K562 (cell line): Measurements from ENCODE around the gene GP1BB. TPM values are rescaled to one million over a fixed set of nuclear protein-coding genes. Genes with fewer than 3 reads are reported as not detected.
A peak's percentile ranks its signal among the peaks of the same experiment; 100 is the strongest.

Experiments used
- ARID1B ChIP-seq: fragments of 450-650 bp; IDR thresholded peaks from 2 replicates; pipeline ENCODE4 v1.6.1; 2016; ENCODE audit warnings: antibody characterized with exemption, mild to moderate bottlenecking, inconsistent platforms
- BHLHE40 ChIP-seq: IDR thresholded peaks from 2 replicates; pipeline ENCODE4 v1.6.1; 2011; ENCODE audit warnings: low read length, improper control_type of control experiment
- BMI1 ChIP-seq: fragments of 150-350 bp; IDR thresholded peaks from 2 replicates; pipeline ENCODE4 v1.6.1; 2014; ENCODE audit warnings: low read length
- FOXP1 ChIP-seq: sonication (generic); formaldehyde crosslinking; IDR thresholded peaks from 2 replicates; pipeline ENCODE4 v1.8.0; 2022; ENCODE audit warnings: mild to moderate bottlenecking, missing genetic modification reagents
- MTA1 ChIP-seq: fragments of 450-650 bp; IDR thresholded peaks from 2 replicates; pipeline ENCODE4 v1.6.1; 2017; ENCODE audit warnings: borderline replicate concordance
- MTA2 ChIP-seq: fragments of 450-650 bp; IDR thresholded peaks from 2 replicates; pipeline ENCODE4 v1.6.1; 2016; ENCODE audit warnings: low read depth
- MYNN ChIP-seq, 2 experiments: sonication (generic); formaldehyde crosslinking in 1 of 2; IDR thresholded peaks; 2 replicates each; pipeline versions ENCODE4 v1.5.0 to v1.6.1; 2016 to 2020; ENCODE audit warnings: antibody characterized with exemption in 1 of 2, missing genetic modification reagents in 1 of 2
- NBN ChIP-seq: fragments of 450-650 bp; IDR thresholded peaks from 2 replicates; pipeline ENCODE4 v1.6.1; 2016; ENCODE audit warnings: low read depth, mild to moderate bottlenecking
- NELFE ChIP-seq: IDR thresholded peaks from 2 replicates; pipeline ENCODE4 v1.6.1; 2011; ENCODE audit warnings: mild to moderate bottlenecking; ENCODE audit not compliant: insufficient read depth, insufficient read length
- NFRKB ChIP-seq: fragments of 450-650 bp; IDR thresholded peaks from 2 replicates; pipeline ENCODE4 v1.6.1; 2016; ENCODE audit warnings: low read depth
- RCOR1 ChIP-seq, 2 experiments: IDR thresholded peaks; 2 replicates each; pipeline ENCODE4 v1.6.1; 2012; ENCODE audit warnings: low read depth in 2 of 2, low read length in 2 of 2, borderline replicate concordance in 1 of 2, improper control_type of control experiment in 1 of 2
- RFX7 ChIP-seq: fragments of 250-450 bp; sonication (Bioruptor Pico); IDR thresholded peaks from 2 replicates; pipeline ENCODE4 v1.5.1; 2021; ENCODE audit warnings: mild to moderate bottlenecking
- RNF2 ChIP-seq: sonication (generic); IDR thresholded peaks from 2 replicates; pipeline ENCODE4 v1.6.1; 2016
- RNF219 ChIP-seq: fragments of 250-450 bp; sonication (Bioruptor Pico); IDR thresholded peaks from 2 replicates; pipeline ENCODE4 v1.5.0; 2022; ENCODE audit warnings: mild to moderate bottlenecking
- SREBF1 ChIP-seq: fragments of 150-350 bp; IDR thresholded peaks from 2 replicates; pipeline ENCODE4 v1.6.1; 2014; ENCODE audit warnings: antibody characterized with exemption, low read depth, low read length, borderline replicate concordance
- SRSF1 ChIP-seq: fragments of 200-400 bp; formaldehyde crosslinking; IDR thresholded peaks from 2 replicates; pipeline ENCODE4 v1.6.1; 2017; ENCODE audit warnings: mild to moderate bottlenecking, low read depth, low read length, moderate library complexity
- TCF3 ChIP-seq: sonication (generic); formaldehyde crosslinking; IDR thresholded peaks from 2 replicates; pipeline ENCODE4 v1.4.0; 2020; ENCODE audit warnings: mild to moderate bottlenecking, missing genetic modification reagents
- TEAD4 ChIP-seq, 2 experiments: sonication (generic) in 1 of 2; formaldehyde crosslinking in 1 of 2; IDR thresholded peaks; 2 replicates each; pipeline versions ENCODE4 v1.6.1 to v1.8.0; 2012 to 2022; ENCODE audit warnings: borderline replicate concordance in 1 of 2, inconsistent platforms in 1 of 2, low read length in 1 of 2, mild to moderate bottlenecking in 1 of 2, missing genetic modification reagents in 1 of 2
- TOE1 ChIP-seq, 2 experiments: fragments of 450-650 bp in 1 of 2; sonication (generic) in 1 of 2; formaldehyde crosslinking in 1 of 2; IDR thresholded peaks; 2 replicates each; pipeline versions ENCODE4 v1.7.1 to v1.8.0; 2016 to 2022; ENCODE audit warnings: borderline replicate concordance in 2 of 2, mild to moderate bottlenecking in 2 of 2, antibody characterized with exemption in 1 of 2, inconsistent platforms in 1 of 2, low read depth in 1 of 2, missing genetic modification reagents in 1 of 2, moderate library complexity in 1 of 2
- ZFP30 ChIP-seq: fragments of 250-450 bp; sonication (Bioruptor Pico); IDR thresholded peaks from 2 replicates; pipeline ENCODE4 v1.8.0; 2022; ENCODE audit warnings: moderate library complexity, mild to moderate bottlenecking, inconsistent platforms, borderline replicate concordance
- ZNF263 ChIP-seq: sonication (generic); formaldehyde crosslinking; IDR thresholded peaks from 2 replicates; pipeline ENCODE4 v1.8.0; 2022; ENCODE audit warnings: mild to moderate bottlenecking, missing genetic modification reagents, borderline replicate concordance
- ZNF316 ChIP-seq: fragments of 450-650 bp; IDR thresholded peaks from 2 replicates; pipeline ENCODE4 v1.6.1; 2016
- ZNF57 ChIP-seq: fragments of 450-650 bp; formaldehyde crosslinking; IDR thresholded peaks from 2 replicates; pipeline ENCODE4 v1.4.0; 2020; ENCODE audit warnings: mild to moderate bottlenecking, moderate library complexity
- ZNF668 ChIP-seq: fragments of 250-450 bp; sonication (Bioruptor Pico); IDR thresholded peaks from 2 replicates; pipeline ENCODE4 v1.8.0; 2022; ENCODE audit warnings: mild to moderate bottlenecking, inconsistent platforms
- ZNF696 ChIP-seq: fragments of 250-450 bp; sonication (Bioruptor Pico); conservative IDR thresholded peaks from 2 replicates; pipeline ENCODE4 v1.4.0; 2020; ENCODE audit warnings: mild to moderate bottlenecking, moderate library complexity
- polyA plus RNA-seq, 8 experiments: library from polyadenylated mRNA; depleted of rRNA in 4 of 8; stranded (reverse) in 5 of 8; unstranded in 3 of 8; fragments of >200 nt; fragmentation: Nextera tagmentation in 2 of 8; fragmentation: Illumina TruSeq in 1 of 8; extraction: Ambion mirVana in 2 of 8; extraction: Trizol in 1 of 8; gene quantifications; 2 replicates each; pipeline versions ENCODE4 v1.2.1 to v1.2.3, GENCODE V29; 2011 to 2014; ENCODE audit warnings: inconsistent platforms in 1 of 8, missing spikeins in 1 of 8
- total RNA-seq, 7 experiments: library from RNA; depleted of rRNA in 6 of 7; stranded (reverse); fragments of >200 nt in 6 of 7; fragmentation: Illumina TruSeq in 2 of 7; extraction: Trizol in 2 of 7; gene quantifications; 2 replicates each; pipeline versions ENCODE4 v1.2.1 to v1.2.3, GENCODE V29; 2011 to 2021; ENCODE audit warnings: low replicate concordance in 1 of 7
- TF ChIP-seq, protein P1 (sequence below): sonication (generic); formaldehyde crosslinking; IDR thresholded peaks from 2 replicates; pipeline ENCODE4 v1.8.0; 2022; ENCODE audit warnings: mild to moderate bottlenecking, low read depth, missing genetic modification reagents

GP1BB gene
- total and polyA plus RNA-seq, 9 of the 15 experiments (the other 6 are each of a cell fraction or from before 2014, with no cell fraction given), result 0.69 to 162 (median 2.8) TPM

DNA sequence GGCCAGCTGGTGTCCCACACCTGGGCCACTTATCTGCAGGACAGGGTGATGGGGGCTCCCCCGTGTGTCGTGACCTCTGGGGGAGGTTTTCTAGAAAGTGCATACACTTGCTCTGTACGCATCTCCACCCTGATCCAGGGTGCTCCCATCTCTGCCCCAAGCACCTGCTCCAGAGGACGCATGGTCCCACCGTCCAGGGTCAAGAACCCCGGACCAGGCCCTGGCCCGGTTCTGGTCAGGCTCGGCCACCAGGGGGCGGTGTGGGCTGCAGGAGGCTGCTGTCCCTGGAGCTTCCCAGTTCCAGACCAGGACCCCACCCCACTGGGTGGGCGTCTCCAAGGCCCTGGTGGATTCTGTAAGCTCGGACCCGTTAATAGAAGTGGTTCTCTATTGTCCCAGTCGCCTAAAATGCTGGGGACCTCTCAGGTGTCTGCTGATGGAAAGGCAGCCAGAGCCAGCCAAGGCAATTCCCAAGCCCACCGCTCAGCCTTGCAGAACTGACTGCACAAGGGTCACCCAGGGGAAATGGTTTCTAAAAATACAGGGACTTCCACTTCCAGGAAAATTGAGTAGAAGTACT is 43.7 kb upstream of the GP1BB start (continued):
- TF ChIP-seq ZNF263 (CRISPR knock-in tag) (no peak), RFX7 (0 out of 2 replicates have a peak, but pooled peaks have one; percentile 5), MYNN (IDR thresholded peaks at IDR 0.05) (peak; percentile 76; the same call in 1 of the 2 replicates), MYNN (CRISPR knock-in tag; IDR thresholded peaks at IDR 0.05) (no peak), BMI1 (no peak), NBN (no peak), SREBF1 (no peak), SRSF1 (no peak), ZNF316 (no peak), NELFE (no peak), ZNF668 (CRISPR knock-in tag) (peak; percentile 7; the same call in 1 of the 2 replicates), ARID1B (peak; percentile 52), BHLHE40 (peak; percentile 69), ZFP30 (CRISPR knock-in tag) (no peak), RNF219 (no peak), TCF3 (CRISPR knock-in tag) (no peak), RNF2 (no peak), TOE1 (IDR thresholded peaks at IDR 0.05; ENCODE audit: borderline replicate concordance) (peak; percentile 66; the same call in 1 of the 2 replicates), TOE1 (CRISPR knock-in tag; IDR thresholded peaks at IDR 0.05; ENCODE audit: borderline replicate concordance, low read depth) (no peak), MTA2 (no peak), TEAD4 (IDR thresholded peaks at IDR 0.05; ENCODE audit: low read length) (0 out of 2 replicates have a peak, but pooled peaks have one; percentile 6), TEAD4 (CRISPR knock-in tag; IDR thresholded peaks at IDR 0.05; ENCODE audit: borderline replicate concordance) (peak; percentile 92), RCOR1 (IDR thresholded peaks at IDR 0.05; ENCODE audit: borderline replicate concordance in 1 of 2, low read depth in 2 of 2, low read length in 2 of 2) (peak in 1 of 2 experiments; percentile 89; a peak in 2 of 4 replicates), ZNF696 (CRISPR knock-in tag) (no peak), MTA1 (peak; percentile 14; the same call in 1 of the 2 replicates), ZNF57 (CRISPR knock-in tag) (0 out of 2 replicates have a peak, but pooled peaks have one; percentile 16), NFRKB (no peak), FOXP1 (peak; percentile 74; the same call in 1 of the 2 replicates)
- TF ChIP-seq, protein P1, sequence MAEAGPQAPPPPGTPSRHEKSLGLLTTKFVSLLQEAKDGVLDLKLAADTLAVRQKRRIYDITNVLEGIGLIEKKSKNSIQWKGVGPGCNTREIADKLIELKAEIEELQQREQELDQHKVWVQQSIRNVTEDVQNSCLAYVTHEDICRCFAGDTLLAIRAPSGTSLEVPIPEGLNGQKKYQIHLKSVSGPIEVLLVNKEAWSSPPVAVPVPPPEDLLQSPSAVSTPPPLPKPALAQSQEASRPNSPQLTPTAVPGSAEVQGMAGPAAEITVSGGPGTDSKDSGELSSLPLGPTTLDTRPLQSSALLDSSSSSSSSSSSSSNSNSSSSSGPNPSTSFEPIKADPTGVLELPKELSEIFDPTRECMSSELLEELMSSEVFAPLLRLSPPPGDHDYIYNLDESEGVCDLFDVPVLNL (CRISPR knock-in tag), result no peak
